ENCODE data around the gene INHBB. TPM values are rescaled to one million over a fixed set of nuclear protein-coding genes. Genes with fewer than 3 reads are reported as not detected.
"Not testable (repeated sequence)": the region's sequence is repeated elsewhere in the genome, so short reads cannot be mapped to it uniquely, and the experiment has no call there.

INHBB gene
- polyA plus RNA-seq, 4 donors = 0.06 to 0.17 TPM; not detected in 2

DNA sequence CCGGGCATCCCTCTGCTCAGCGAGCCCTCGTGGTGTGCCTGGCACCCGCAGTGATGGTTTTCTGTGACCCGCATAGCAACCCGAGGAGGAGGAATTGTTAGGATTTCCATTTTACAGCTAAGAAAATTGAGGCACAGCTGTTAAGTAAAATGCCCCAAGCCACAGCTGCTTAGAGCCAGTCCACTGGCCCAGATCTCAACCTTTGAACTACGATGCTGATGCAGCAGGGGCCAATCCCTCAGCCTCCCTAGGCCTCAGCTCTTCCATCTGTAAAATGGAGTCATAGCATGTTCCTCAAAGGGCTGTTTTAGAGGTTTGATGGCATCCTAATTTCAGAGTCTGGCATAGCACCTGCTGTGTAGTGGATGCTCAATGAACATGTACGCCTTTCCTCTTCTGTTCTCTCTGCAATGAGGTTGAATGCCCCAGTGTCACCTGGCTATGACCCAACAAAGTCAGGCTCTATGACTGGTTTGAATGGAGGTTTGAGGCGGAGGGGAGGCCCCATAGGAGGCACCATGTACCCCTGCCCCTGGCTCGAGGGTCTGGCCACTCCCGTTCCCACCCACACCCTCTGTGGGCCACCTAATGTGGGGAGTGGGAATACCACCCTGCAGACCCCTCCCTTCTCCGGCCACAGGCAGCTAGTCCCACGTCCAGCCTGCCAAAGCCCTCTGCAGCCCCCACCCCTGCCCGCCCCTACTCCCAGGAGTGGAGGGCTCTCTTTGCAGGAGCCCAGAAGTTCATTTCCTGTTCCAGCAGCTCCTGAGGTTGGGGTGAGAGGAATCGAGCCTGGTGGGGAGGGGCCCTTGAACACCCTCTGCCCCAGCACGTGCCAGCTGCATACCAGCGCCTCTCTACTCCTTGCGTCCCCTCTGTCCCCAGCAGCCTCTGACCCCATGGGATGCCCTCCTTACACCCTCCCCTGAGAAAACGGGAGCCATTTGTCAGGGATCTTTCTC lies 31.0 kb downstream of the INHBB start:
- DNase-seq (ENCODE audit: low read depth in 4 of 4, low spot score in 3 of 4) = no peak

GRCh38 chr2:120378605-120379004 lies 32.7 kb downstream of the INHBB start:
- DNase-seq (ENCODE audit: low read depth in 4 of 4, low spot score in 3 of 4) = no peak

DNA sequence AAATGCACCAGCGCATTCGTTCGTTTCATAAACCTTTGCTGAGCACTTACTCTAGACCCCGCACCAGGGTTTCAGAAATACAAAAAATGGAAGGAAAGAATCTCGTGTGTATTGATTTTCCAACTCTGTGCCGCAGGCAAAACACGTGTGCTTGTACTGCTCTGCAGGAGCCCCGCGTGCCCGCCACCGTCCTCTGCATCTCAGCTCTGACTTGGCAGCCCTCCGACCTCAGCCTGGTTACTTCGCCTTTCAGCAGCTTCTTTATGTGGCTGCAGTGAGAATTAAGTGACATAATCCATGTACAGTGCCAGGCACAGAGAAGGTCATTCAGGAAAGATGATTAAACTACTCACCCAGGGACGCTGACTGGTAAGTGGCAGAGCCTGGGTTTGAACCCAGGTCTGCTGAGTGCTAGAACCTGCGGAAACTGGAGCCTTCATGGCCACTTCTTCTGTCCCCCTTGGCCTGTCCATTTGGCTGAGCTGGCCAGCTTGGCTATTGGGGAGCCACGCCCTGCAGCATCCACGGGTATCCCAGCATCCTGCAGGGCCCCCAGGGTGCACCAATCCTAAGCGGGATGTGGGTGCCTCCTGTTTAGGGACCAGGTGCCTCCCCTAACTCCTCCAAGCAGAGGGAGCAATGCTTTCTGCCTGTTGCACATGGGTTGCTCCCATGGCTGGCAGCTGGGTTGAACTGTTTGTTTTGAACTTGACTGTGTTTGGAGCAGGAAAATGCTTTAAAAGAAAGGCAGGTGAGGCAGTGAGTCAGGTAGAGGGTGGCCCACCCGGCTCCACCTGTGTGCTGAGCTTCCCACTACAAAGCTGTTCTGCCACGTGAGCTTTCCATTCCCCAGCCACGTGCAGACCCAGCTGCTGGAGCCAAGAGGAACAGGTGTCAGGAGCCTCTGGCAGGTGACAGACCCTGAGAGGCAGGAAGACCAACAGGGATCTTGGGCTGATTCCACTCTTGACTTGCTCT lies 34.3 kb downstream of the INHBB start:
- no peak for DNase-seq (ENCODE audit: low read depth in 4 of 4, low spot score in 3 of 4)

DNA sequence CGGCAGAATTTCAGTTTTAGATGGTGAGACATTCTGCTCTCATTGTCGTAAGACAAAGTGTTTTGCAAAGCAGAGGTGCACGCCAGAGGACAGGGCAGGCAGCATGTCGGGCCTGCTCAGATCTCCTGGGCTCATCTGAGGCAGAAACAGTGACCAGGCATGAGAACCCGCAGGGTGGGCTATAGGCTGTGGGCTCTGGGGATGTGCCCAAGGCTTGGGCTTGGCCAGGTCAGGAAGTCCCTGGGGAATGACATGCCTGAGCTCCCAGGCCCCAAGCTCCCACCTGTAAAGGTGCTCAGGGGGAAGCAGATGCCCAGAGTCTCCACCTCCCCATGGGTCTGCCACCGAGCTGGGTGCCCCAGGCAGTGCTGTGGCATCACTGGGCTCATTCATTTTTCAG lies 35.3 kb downstream of the INHBB start:
- no peak for DNase-seq (ENCODE audit: low read depth in 4 of 4, low spot score in 3 of 4)

DNA sequence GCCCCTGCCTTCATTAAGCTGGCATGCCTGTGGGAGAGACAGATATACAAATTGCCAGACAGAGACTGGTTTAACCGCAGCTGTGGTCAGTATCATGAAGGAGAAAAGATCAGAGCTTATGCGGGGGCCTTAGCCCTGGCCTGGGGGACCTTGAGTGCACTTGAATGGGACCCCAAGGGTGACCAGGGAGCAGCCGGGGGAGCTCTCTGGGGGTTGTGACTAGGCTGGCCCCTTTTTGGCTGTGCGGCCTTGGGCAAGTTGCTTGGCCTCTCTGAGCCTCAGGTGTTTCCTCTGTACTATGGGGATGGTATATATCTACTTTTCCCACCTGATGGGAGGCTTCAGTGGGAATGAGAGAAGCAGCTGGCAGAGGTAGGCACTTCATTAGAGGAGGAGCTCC lies 35.7 kb downstream of the INHBB start:
- DNase-seq (ENCODE audit: low read depth in 4 of 4, low spot score in 3 of 4) = no peak

DNA sequence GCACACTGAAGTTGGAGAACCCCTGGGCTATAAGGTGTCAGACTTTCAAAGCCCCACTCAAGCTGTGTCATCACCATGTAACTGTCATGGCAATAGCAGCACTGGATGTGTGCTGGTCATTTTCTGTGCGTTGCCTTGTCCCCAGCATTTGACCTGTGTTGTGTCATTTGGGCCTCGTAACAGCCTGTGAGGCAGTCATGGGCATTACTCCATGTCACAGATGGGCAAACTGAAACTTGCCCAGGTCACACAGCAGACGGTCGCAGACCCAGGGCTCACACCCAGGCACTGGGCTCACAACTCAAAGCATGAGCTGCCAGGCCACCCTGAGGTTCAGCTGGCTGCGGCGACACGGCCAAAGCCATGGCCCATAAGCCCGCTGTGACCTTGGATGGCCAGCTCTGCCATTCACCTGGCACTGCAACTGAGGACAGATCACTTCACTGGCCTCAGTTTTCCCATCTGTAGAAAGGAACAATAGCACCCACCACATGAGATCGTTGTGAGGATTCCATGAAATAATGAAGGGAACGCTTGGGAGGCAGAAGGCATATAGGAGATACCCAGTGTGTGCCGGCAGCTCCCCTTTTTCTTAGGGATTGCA lies 36.7 kb downstream of the INHBB start:
- no peak for DNase-seq (ENCODE audit: low read depth in 4 of 4, low spot score in 3 of 4)

DNA sequence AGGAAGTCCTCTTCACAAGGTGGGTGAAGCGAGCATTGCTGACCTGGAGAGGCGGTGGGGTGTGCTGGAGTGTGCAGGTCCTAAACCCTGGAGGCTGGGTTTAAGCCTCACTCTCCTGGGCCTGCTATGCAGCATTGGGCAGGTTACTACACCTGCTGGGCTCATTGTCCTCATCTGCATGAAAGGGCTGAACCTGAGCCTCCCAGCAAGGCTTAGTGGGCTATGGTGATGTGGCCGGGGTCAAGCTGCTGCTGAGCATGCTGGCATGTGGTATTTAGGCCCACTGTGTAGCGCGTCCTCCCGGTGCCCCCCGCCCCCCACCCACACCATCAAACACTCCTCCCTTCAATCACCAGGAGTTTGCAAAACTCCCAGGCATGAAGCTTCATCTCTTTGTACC lies 37.3 kb downstream of the INHBB start:
- DNase-seq (ENCODE audit: low read depth in 4 of 4, low spot score in 3 of 4) = no peak

- DNase-seq (ENCODE audit: low read depth in 4 of 4, low spot score in 3 of 4) = no peak
These were observed 37.9 kb downstream of the INHBB start for GRCh38 chr2:120383631-120384340.

- DNase-seq (ENCODE audit: low read depth in 4 of 4, low spot score in 3 of 4) = no peak
These were observed 38.8 kb downstream of the INHBB start for GRCh38 chr2:120384486-120385354.

DNA sequence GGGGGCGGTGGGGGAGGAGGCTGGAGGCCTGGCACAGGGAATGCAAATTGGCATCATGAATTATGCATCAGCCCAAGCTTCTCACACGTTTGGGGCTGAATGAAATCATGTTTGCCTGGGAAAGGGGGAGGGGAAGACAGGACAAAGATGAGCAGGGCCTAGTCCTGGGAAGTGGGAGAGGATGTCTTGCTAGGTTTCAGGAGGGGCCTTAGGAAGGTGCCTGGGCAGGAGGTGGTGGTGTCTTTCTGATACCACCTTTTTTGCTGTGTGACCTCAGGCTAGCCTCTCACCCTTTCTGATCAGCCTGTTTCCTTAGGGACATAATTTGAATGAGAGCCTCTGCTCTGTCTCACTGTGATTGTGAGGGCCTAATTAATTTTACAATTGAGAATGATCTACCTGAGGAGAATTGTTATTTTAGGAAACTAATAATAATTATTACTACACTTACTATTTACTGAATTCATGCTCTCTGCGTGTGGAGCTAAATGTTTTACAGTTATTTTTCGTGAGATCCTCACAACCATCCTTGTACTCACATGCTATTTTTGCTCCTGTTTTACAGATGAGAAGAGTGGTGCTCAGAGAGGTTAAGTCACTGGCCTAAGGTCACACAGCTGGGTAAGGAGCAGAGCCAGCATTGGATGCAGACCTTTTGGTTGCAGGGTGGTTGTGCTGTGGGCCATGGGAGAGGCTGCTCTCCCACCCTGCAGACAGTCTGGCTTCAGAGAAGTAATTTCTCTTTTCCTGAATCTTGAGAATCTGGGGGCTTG lies 39.6 kb downstream of the INHBB start:
- DNase-seq (ENCODE audit: low read depth in 4 of 4, low spot score in 3 of 4) = no peak

- no peak for DNase-seq (ENCODE audit: low read depth in 4 of 4, low spot score in 3 of 4)
These were observed 42.5 kb downstream of the INHBB start for GRCh38 chr2:120388222-120389035.

- DNase-seq (ENCODE audit: low read depth in 4 of 4, low spot score in 3 of 4) = no peak
These were observed 43.1 kb downstream of the INHBB start for GRCh38 chr2:120389036-120389391.

DNA sequence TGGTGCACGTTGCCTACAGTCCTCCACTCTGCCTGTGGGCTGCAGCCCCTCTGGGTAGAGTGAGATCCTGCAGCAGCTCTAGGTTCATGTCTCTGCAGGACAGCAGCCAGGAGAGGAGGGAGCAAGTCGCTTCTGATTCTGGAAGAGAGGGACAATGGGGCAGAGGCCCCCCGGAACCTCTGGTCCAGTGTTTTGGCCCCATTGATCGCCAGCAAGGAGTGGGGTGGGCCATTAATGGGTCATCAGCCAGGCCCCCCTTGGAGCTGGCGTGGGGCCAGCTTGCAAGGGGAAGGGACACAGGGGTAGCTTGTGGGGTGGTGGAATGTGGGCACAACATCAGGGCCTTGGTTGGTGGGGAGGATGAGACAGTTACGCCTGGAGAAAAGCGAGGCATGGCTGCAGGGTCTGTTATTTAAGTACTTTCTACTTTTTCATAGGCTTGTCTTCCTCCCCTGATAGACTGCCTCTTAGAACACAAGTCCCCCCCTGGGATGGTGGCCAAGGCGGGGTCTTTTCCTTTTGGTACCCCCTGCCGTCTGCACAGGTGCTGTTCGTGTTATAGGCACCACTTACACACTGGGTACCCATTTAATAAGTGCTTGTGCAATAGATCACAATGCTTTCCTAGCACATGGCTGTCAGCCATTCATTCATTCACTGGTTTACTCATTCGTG lies 44.6 kb downstream of the INHBB start:
- DNase-seq (ENCODE audit: low read depth in 4 of 4, low spot score in 3 of 4) = no peak

DNA sequence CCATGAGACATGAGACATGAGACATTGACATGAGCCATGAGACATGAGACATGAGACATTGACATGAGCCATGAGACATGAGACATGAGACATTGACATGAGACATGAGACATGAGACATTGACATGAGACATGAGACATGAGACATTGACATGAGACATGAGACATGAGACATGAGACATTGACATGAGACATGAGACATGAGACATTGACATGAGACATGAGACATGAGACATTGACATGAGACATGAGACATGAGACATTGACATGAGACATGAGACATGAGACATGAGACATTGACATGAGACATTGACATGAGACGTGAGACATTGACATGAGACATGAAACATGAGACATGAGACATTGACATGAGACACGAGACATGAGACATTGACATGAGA lies 45.4 kb downstream of the INHBB start:
- not testable (repeated sequence) for DNase-seq (ENCODE audit: low read depth in 4 of 4, low spot score in 3 of 4)

DNA sequence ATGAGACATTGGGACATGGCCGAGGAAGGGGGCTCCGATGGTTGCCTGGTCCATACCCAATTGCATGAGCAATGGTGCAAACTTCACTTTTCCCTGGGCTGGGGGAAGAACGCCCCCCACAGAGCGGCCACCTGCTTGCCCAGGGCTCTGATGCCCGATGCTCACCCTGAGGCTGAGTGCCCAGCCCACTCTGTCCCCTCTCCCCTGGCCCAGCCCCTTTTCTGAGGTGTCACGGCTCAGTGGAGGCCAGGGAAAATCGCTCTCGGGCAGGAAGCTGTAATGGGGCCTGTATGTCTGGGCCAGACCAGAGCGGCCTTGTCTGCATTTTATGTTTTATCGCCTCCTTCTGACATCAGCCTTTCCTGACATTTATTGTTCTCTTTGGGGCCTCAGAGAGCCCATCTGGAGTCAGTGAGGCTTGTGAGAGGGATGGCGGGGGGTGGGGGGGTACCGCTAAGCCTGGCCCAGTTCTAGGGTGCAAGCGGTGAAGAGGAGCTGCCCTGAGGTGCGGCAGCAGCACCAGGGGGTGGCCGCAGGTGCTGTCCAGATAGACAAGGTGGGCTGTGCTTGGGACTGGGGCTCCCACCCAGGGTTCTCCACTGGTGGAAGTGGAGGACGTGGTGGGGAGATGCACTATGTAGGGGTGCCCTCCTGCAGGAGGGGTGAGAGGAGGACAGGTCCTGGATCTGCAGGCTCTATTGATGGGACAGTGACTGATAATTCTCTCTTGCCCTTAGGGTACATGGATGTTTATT lies 46.2 kb downstream of the INHBB start:
- no peak for DNase-seq (ENCODE audit: low read depth in 4 of 4, low spot score in 3 of 4)

DNA sequence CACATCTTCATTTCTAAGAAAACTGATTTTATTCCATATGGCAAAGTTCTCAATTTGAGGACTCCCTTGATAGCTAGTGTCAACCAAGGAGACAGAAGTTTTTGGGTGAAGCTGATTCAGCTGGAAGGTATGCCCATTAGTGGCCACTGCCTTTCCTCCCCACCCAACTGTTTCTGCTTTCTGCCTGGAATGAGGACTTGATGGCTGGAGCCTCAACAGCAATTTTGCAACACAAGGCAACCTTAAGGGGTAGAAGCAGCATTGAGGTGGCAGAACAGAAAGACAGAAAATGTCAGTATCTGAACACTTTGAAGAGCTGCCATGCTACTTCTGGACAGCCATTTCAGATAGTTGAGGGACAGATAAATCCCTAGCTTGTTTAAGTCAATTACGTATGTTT lies 47.0 kb downstream of the INHBB start:
- DNase-seq (ENCODE audit: low read depth in 4 of 4, low spot score in 3 of 4) = no peak

GRCh38 chr2:120393456-120393855 lies 47.5 kb downstream of the INHBB start:
- DNase-seq (ENCODE audit: low read depth in 4 of 4, low spot score in 3 of 4) = no peak

Measured in right renal pelvis (tissue), 4 donors.